Measurements from ENCODE around the gene CLN3.
"Not testable (repeated sequence)": the region's sequence is repeated elsewhere in the genome, so short reads cannot be mapped to it uniquely, and the experiment has no call there.

GRCh38 chr16:28483361-28483760, 8.5 kb downstream of the CLN3 start:
- TF ChIP-seq, protein P1, sequence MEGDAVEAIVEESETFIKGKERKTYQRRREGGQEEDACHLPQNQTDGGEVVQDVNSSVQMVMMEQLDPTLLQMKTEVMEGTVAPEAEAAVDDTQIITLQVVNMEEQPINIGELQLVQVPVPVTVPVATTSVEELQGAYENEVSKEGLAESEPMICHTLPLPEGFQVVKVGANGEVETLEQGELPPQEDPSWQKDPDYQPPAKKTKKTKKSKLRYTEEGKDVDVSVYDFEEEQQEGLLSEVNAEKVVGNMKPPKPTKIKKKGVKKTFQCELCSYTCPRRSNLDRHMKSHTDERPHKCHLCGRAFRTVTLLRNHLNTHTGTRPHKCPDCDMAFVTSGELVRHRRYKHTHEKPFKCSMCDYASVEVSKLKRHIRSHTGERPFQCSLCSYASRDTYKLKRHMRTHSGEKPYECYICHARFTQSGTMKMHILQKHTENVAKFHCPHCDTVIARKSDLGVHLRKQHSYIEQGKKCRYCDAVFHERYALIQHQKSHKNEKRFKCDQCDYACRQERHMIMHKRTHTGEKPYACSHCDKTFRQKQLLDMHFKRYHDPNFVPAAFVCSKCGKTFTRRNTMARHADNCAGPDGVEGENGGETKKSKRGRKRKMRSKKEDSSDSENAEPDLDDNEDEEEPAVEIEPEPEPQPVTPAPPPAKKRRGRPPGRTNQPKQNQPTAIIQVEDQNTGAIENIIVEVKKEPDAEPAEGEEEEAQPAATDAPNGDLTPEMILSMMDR (conservative IDR thresholded peaks at IDR 0.05; ENCODE audit: low read depth, low read length) = not testable (repeated sequence)
- not testable (repeated sequence) for TF ChIP-seq EZH2 (IDR thresholded peaks at IDR 0.05; ENCODE audit: borderline replicate concordance, low read depth, low read length, poor library complexity, severe bottlenecking)

Measured in A673 (cell line).